OCI-LY7 (cell line): ENCODE results near the gene CHCHD1. TPM values are rescaled to one million over a fixed set of nuclear protein-coding genes. Genes with fewer than 3 reads are reported as not detected.

Experiments
- BruUV-seq: library from RNA; stranded (reverse); fragments of 400-500 nt; replicated peaks from 2 replicates; lab custom pipeline; 2021; lab: Mats Ljungman, UMichigan
- CTCF ChIA-PET: fragments of 300-600 bp; sonication (Branson Sonifier 250); formaldehyde crosslinking; loops from one replicate; lab custom pipeline; 2022; ENCODE audit warnings: antibody characterized with exemption; ENCODE audit not compliant: unreplicated experiment; lab: Charles Lee
- POLR2A ChIA-PET: fragments of 300-600 bp; sonication (Branson Sonifier 250); formaldehyde crosslinking; loops from one replicate; lab custom pipeline; 2022; ENCODE audit warnings: antibody characterized with exemption; lab: Charles Lee
- DNase-seq: peaks from one replicate; pipeline ENCODE4 v3.0.0-alpha.2; 2015; ENCODE audit warnings: low spot score
- H2AFZ ChIP-seq: fragments of 200-600 bp; sonication (generic), shearing (Covaris generic); 2 replicates; pipeline ENCODE4 v1.6.1; 2014; ENCODE audit warnings: mild to moderate bottlenecking, antibody characterized with exemption, low read length, moderate library complexity
- H3K27ac ChIP-seq: fragments of 200-600 bp; sonication (generic); 2 replicates; pipeline ENCODE4 v1.5.1; 2014; ENCODE audit warnings: mixed run types, low read depth, mild to moderate bottlenecking, moderate library complexity, low read length, inconsistent platforms; ENCODE audit not compliant: poor library complexity, severe bottlenecking
- H3K36me3 ChIP-seq: fragments of 200-600 bp; sonication (generic); 2 replicates; pipeline ENCODE4 v1.6.1; 2014; ENCODE audit warnings: mild to moderate bottlenecking, antibody characterized with exemption, low read length, moderate library complexity, mixed read lengths; ENCODE audit not compliant: insufficient read depth
- H3K4me1 ChIP-seq: fragments of 200-600 bp; sonication (generic); 2 replicates; pipeline ENCODE4 v1.5.1; 2014; ENCODE audit warnings: mild to moderate bottlenecking, low read length; ENCODE audit not compliant: insufficient read depth, poor library complexity, severe bottlenecking
- H3K4me2 ChIP-seq: fragments of 200-600 bp; sonication (generic); 2 replicates; pipeline ENCODE4 v1.6.1; 2014; ENCODE audit warnings: mild to moderate bottlenecking, low read length
- H3K4me3 ChIP-seq: fragments of 200-600 bp; sonication (generic); 2 replicates; pipeline ENCODE4 v1.5.1; 2014; ENCODE audit warnings: mild to moderate bottlenecking, low read depth, low read length; ENCODE audit not compliant: poor library complexity, severe bottlenecking
- H3K79me2 ChIP-seq: fragments of 200-600 bp; sonication (generic); 2 replicates; pipeline ENCODE4 v1.6.1; 2016; ENCODE audit warnings: low read depth, mild to moderate bottlenecking, low read length, moderate library complexity, mixed read lengths; ENCODE audit not compliant: insufficient read depth
- H3K9me2 ChIP-seq: fragments of 200-600 bp; sonication (generic); 2 replicates; pipeline ENCODE4 v1.6.1; 2016; ENCODE audit warnings: mild to moderate bottlenecking, low read length, mixed read lengths; ENCODE audit not compliant: insufficient read depth
- H3K9me3 ChIP-seq: fragments of 200-600 bp; sonication (generic); 2 replicates; pipeline ENCODE4 v1.6.1; 2014; ENCODE audit warnings: mild to moderate bottlenecking, mixed run types, low read length, mixed read lengths
- H4K20me1 ChIP-seq: fragments of 200-600 bp; sonication (generic); 2 replicates; pipeline ENCODE4 v1.6.1; 2014; ENCODE audit warnings: mild to moderate bottlenecking, antibody characterized with exemption, low read length, moderate library complexity, mixed read lengths; ENCODE audit not compliant: insufficient read depth
- EZH2phosphoT487 ChIP-seq: fragments of 200-600 bp; sonication (generic); IDR thresholded peaks from 2 replicates; pipeline ENCODE4 v1.6.1; 2018; ENCODE audit warnings: low read depth, borderline replicate concordance, mild to moderate bottlenecking, mixed run types, antibody characterized with exemption, low read length, moderate library complexity, mixed read lengths
- intact Hi-C: fragments of 100-400 bp; cut with micrococcal nuclease; formaldehyde crosslinking; loops from one replicate; pipeline ENCODE4 v1.10.0; 2022; ENCODE audit not compliant: unreplicated experiment
- total RNA-seq, 2 experiments: library from RNA; depleted of rRNA in 1 of 2; stranded (reverse); fragments of >200 nt in 1 of 2; shearing (Covaris generic) in 1 of 2; gene quantifications; 2 replicates each; pipeline ENCODE4 v1.2.3, GENCODE V29; 2014 to 2022
- TF ChIP-seq, protein P1 (sequence below): fragments of 200-600 bp; sonication (generic); conservative IDR thresholded peaks from 2 replicates; pipeline ENCODE4 v1.5.1; 2014; ENCODE audit warnings: mild to moderate bottlenecking, antibody characterized with exemption, low read length, moderate library complexity, mixed read lengths

CHCHD1 gene
- total RNA-seq, 2 experiments from 2014 or later: 36.6 to 55.6 TPM

DNA sequence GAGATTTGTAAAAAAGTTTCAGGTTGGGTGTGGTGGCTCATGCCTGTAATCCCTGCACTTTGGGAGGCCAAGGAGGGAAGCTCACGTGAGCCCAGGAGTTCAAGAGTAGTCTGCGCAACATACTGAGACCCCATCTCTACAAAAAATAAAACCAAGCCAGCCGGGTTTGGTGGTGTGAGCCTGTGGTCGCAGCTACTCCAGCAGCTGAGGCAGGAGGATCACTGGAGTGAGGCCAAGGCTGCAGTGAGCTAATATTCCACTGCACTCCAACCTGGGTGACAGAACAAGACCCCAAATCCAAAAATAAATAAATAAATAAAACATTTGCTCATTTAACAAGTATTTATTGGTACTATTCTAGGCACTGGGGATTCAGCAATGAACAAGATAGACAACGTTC is 1.5 kb upstream of the CHCHD1 start:
- no TSS peak for BruUV-seq
- Histone ChIP-seq H3K36me3 (peaks cover 49% of the 10 kb centered on the region), H3K4me2 (peak overlapping the region; percentile 82), H3K4me1 (peaks cover 43% of the 10 kb centered on the region), H3K4me3 (peak overlapping the region; percentile 94), H4K20me1 (peaks cover 12% of the 10 kb centered on the region; the same call in 1 of the 2 replicates), H3K9me2 (no peaks in the 10 kb centered on the region), H3K27ac (peak overlapping the region; percentile 75), H2AFZ (no peak overlapping the region), H3K79me2 (peaks cover 77% of the 10 kb centered on the region), H3K9me3 (no peaks in the 10 kb centered on the region)
- ChIA-PET POLR2A (interaction anchor here (1.5 to 3.3 kb wide), 4 partner anchors 9 to 50 kb away, joined by 3 to 27 read pairs (median 7); a partner anchor contains a TSS), CTCF (no interaction called here)
- intact Hi-C loops: no loop called here
- no peak for DNase-seq
- TF ChIP-seq EZH2phosphoT487: no peak
- TF ChIP-seq, protein P1, sequence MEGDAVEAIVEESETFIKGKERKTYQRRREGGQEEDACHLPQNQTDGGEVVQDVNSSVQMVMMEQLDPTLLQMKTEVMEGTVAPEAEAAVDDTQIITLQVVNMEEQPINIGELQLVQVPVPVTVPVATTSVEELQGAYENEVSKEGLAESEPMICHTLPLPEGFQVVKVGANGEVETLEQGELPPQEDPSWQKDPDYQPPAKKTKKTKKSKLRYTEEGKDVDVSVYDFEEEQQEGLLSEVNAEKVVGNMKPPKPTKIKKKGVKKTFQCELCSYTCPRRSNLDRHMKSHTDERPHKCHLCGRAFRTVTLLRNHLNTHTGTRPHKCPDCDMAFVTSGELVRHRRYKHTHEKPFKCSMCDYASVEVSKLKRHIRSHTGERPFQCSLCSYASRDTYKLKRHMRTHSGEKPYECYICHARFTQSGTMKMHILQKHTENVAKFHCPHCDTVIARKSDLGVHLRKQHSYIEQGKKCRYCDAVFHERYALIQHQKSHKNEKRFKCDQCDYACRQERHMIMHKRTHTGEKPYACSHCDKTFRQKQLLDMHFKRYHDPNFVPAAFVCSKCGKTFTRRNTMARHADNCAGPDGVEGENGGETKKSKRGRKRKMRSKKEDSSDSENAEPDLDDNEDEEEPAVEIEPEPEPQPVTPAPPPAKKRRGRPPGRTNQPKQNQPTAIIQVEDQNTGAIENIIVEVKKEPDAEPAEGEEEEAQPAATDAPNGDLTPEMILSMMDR: no peak

GRCh38 chr10:73780966-73781365 is 882 bp upstream of the CHCHD1 start:
- H3K9me3 ChIP-seq: no peaks in the 10 kb centered on the region
- H4K20me1 ChIP-seq: peaks cover 12% of the 10 kb centered on the region; the same call in 1 of the 2 replicates
- BruUV-seq: TSS peak; percentile 86
- H3K36me3 ChIP-seq: peaks cover 42% of the 10 kb centered on the region
- no peak overlapping the region; the same call in 1 of the 2 replicates for H2AFZ ChIP-seq
- H3K4me3 ChIP-seq: peak overlapping the region; percentile 94
- H3K9me2 ChIP-seq: no peaks in the 10 kb centered on the region
- H3K4me1 ChIP-seq: peaks cover 37% of the 10 kb centered on the region
- ChIA-PET POLR2A (interaction anchor here (1.0 to 3.3 kb wide), 6 partner anchors 9 to 50 kb away, joined by 3 to 27 read pairs (median 6); a partner anchor contains a TSS), CTCF (interaction anchor here (1.2 kb wide), 1 partner anchor 8 kb away, joined by 4 read pairs; no protein-coding TSS in a partner anchor)
- peak overlapping the region; percentile 82 for H3K4me2 ChIP-seq
- no peak for TF ChIP-seq EZH2phosphoT487
- TF ChIP-seq, protein P1: no peak
- H3K79me2 ChIP-seq: peaks cover 71% of the 10 kb centered on the region
- intact Hi-C loops: no loop called here
- DNase-seq: peak; percentile 39
- peak overlapping the region; percentile 75 for H3K27ac ChIP-seq

GRCh38 chr10:73781548-73781878 is 335 bp upstream of the CHCHD1 start:
- Histone ChIP-seq H2AFZ (peak overlapping the region; percentile 70; the same call in 1 of the 2 replicates), H4K20me1 (peaks cover 12% of the 10 kb centered on the region; the same call in 1 of the 2 replicates), H3K9me3 (no peaks in the 10 kb centered on the region), H3K27ac (peak overlapping the region; percentile 75), H3K4me1 (peaks cover 38% of the 10 kb centered on the region), H3K4me3 (peak overlapping the region; percentile 94), H3K79me2 (peaks cover 70% of the 10 kb centered on the region), H3K36me3 (peaks cover 37% of the 10 kb centered on the region), H3K4me2 (peak overlapping the region; percentile 82), H3K9me2 (no peaks in the 10 kb centered on the region)
- TF ChIP-seq, protein P1: no peak
- TF ChIP-seq EZH2phosphoT487: no peak
- intact Hi-C loops: no loop called here
- ChIA-PET POLR2A (interaction anchor here (0.7 to 3.3 kb wide), 9 partner anchors 10 to 51 kb away, joined by 3 to 27 read pairs (median 4); a partner anchor contains a TSS), CTCF (interaction anchor here (0.6 to 1.2 kb wide), 2 partner anchors 8 to 39 kb away, joined by 3 to 4 read pairs; no protein-coding TSS in a partner anchor)
- DNase-seq: no peak
- BruUV-seq: no TSS peak
